Colonic mucosa (tissue), 4 donors: ENCODE measurements around the gene LAD1. TPM values are rescaled to one million over a fixed set of nuclear protein-coding genes. Genes with fewer than 3 reads are reported as not detected.

Source experiments
- DNase-seq: peaks from one replicate; pipeline ENCODE4 v3.0.0-alpha.2; 2020
- H3K27ac ChIP-seq: fragments of 200-600 bp; one replicate; pipeline ENCODE4 v1.8.0; 2021
- H3K27me3 ChIP-seq: fragments of 200-600 bp; one replicate; pipeline ENCODE4 v1.8.0; 2021
- H3K36me3 ChIP-seq: fragments of 200-600 bp; one replicate; pipeline ENCODE4 v1.8.0; 2021
- H3K4me1 ChIP-seq: fragments of 200-600 bp; one replicate; pipeline ENCODE4 v1.8.0; 2021; ENCODE audit warnings: mild to moderate bottlenecking
- H3K4me3 ChIP-seq: fragments of 200-600 bp; one replicate; pipeline ENCODE4 v1.8.0; 2021
- H3K9ac ChIP-seq, 2 donors: one replicate each; pipeline ENCODE4 v1.7.0; 2013; ENCODE audit warnings: control low read depth in 2 of 2, low read depth in 2 of 2, low read length in 2 of 2
- H3K9me3 ChIP-seq: fragments of 200-600 bp; one replicate; pipeline ENCODE4 v1.8.0; 2021
- CTCF ChIP-seq: fragments of 200-600 bp; IDR thresholded peaks from one replicate; pipeline ENCODE4 v1.8.0; 2022; ENCODE audit warnings: antibody characterized with exemption, mild to moderate bottlenecking
- intact Hi-C: fragments of 100-400 bp; cut with DNase I; formaldehyde crosslinking; loops from one replicate; pipeline ENCODE4 v1.14.1; 2022
- total RNA-seq, 2 donors: library from RNA; stranded (reverse); fragmentation: NEBNext Ultra II Directional in 1 of 2; extraction: Animal tissue kit (Norgen Biotek cat#: 25700) in 1 of 2; gene quantifications; one replicate each; pipeline ENCODE4 v1.2.1, GENCODE V29; 2021
- donor health status: healthy.
- donor health status: DM: no; HTN: no; CAD: no.
- donor health status: DM: no; HTN: no; CAD: no.

Gene LAD1
- total RNA-seq, 2 donors from 2014 or later = 160 to 280 TPM

GRCh38 chr1:201422436-201423030 is 23.4 kb upstream of the LAD1 start:
- no peaks in the 10 kb centered on the region for H3K9me3 ChIP-seq
- no peak for DNase-seq
- no peaks in the 10 kb centered on the region for H3K36me3 ChIP-seq
- no peak for TF ChIP-seq CTCF
- no peaks in the 10 kb centered on the region for H3K4me1 ChIP-seq
- no peak overlapping the region for H3K27ac ChIP-seq
- intact Hi-C loops = no loop called here
- no peaks in the 10 kb centered on the region for H3K27me3 ChIP-seq
- H3K9ac ChIP-seq = no peak overlapping the region
- no peak overlapping the region for H3K4me3 ChIP-seq

- H3K9me3 ChIP-seq = no peaks in the 10 kb centered on the region
- no peaks in the 10 kb centered on the region for H3K36me3 ChIP-seq
- H3K4me1 ChIP-seq = no peaks in the 10 kb centered on the region
- H3K9ac ChIP-seq = no peak overlapping the region
- intact Hi-C loops = no loop called here
- H3K27me3 ChIP-seq = no peaks in the 10 kb centered on the region
- no peak overlapping the region for H3K4me3 ChIP-seq
- no peak overlapping the region for H3K27ac ChIP-seq
- no peak for TF ChIP-seq CTCF
- DNase-seq = no peak
Measured at GRCh38 chr1:201422026-201422425, 22.9 kb upstream of the LAD1 start.

GRCh38 chr1:201421041-201421440 is 21.9 kb upstream of the LAD1 start:
- Histone ChIP-seq H3K36me3 (no peaks in the 10 kb centered on the region), H3K9me3 (no peaks in the 10 kb centered on the region), H3K27me3 (no peaks in the 10 kb centered on the region), H3K9ac (no peak overlapping the region), H3K4me1 (no peaks in the 10 kb centered on the region), H3K4me3 (no peak overlapping the region), H3K27ac (no peak overlapping the region)
- no peak for TF ChIP-seq CTCF
- intact Hi-C loops = no loop called here
- no peak for DNase-seq

GRCh38 chr1:201420608-201421002 is 21.5 kb upstream of the LAD1 start:
- Histone ChIP-seq H3K4me1 (no peaks in the 10 kb centered on the region), H3K4me3 (no peak overlapping the region), H3K9me3 (no peaks in the 10 kb centered on the region), H3K36me3 (no peaks in the 10 kb centered on the region), H3K9ac (no peak overlapping the region), H3K27me3 (no peaks in the 10 kb centered on the region), H3K27ac (no peak overlapping the region)
- intact Hi-C loops = no loop called here
- TF ChIP-seq CTCF = no peak
- DNase-seq = no peak

- TF ChIP-seq CTCF = no peak
- Histone ChIP-seq H3K9ac (no peak overlapping the region), H3K4me3 (no peak overlapping the region), H3K27ac (no peak overlapping the region), H3K4me1 (no peaks in the 10 kb centered on the region), H3K36me3 (no peaks in the 10 kb centered on the region), H3K9me3 (no peaks in the 10 kb centered on the region), H3K27me3 (no peaks in the 10 kb centered on the region)
- DNase-seq = no peak
- intact Hi-C loops = loop anchor here (5.0 kb wide), 1 partner anchor 43 kb away; the partner anchor contains the start of gene TNNT2
Measured at GRCh38 chr1:201419746-201420607, 20.9 kb upstream of the LAD1 start.
